Measurements from ENCODE around the gene RGS12.

Gene RGS12

DNA sequence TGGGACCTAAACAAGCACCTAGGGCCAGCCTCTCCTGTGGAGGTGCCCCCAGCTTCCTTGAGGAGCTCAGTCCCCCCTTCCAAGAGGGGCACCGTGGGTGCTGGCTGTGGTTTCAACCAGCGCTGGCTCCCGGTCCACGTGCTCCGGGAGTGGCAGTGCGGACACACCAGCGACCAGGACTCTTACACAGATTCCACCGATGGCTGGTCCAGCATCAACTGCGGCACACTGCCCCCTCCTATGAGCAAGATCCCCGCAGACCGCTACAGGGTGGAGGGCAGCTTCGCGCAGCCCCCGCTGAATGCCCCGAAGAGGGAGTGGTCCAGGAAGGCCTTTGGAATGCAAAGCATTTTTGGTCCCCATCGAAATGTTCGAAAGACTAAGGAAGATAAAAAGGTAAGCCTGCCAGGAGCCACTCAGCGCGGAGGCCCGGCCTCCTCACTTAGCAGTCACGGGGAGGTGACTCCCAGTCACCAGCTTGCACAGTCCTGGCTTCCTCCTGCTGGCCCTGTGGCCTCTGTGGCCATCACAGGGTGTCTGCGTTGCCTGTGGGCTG, 24.9 kb downstream of the RGS12 start:
- intact Hi-C loops (cut with DNase I) = no loop called here
- DNase-seq = peak in 10 of 42 donors; percentile 4 to 24 (median 12)

DNA sequence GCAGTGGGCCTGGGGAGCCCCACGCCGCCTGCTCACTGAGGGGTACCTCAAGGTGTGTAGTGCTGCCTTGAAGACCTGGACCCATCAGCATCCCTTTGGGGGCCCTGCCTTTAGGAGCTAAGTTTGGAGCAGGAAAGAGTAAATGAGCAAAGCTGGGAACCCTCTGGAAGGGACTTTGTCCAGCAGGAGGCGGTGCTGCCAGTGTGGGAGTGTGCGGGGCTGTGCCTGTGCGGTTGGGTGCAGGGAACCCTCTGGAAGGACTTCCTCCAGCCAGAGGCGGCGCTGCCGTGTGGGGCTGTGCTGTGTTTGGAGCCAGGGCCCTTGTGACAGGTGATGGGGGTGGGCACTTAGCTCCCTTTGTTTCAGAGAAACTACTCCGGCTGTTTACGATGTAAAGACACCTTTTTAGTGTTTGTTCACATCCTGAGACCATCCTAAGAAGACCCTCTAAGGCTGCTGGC, 25.8 kb downstream of the RGS12 start:
- DNase-seq = peak in 12 of 42 donors; percentile 5 to 35 (median 15)
- intact Hi-C loops (cut with DNase I) = no loop called here

DNA sequence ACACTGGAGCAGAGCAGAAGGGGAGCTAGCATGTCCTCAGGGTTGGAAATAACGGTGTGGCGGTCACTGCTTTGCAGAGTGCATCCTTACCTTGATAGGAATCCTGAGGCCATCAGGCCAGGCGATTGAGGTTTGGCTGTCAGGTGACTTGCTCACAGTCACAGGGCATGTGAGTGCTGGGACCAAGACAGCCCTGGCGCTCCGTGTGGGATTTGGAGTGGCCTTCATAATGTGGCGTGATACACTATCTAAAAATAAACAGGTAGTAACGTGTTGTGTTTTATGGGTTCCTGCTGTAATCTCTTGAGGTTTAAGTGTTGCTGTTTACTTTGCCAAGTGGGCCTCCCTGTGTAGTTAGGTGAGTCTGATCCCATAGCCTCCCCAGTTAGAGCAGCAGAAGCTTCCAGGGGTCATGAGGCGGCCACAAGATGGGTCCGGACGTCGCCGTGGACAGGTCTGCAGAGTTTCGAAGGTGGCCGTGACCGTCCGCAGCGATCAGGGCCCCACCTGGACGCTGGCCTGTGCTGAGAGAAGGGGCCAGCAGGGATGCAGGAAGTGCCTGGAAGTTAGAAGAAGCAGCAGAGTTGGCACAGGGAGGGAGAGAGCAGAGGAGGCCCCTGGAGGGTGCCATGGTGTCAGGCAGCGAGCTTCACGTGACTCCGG, 27.7 kb downstream of the RGS12 start:
- intact Hi-C loops (cut with DNase I) = no loop called here
- DNase-seq = peak in 12 of 42 donors; percentile 2 to 31 (median 10)

DNA sequence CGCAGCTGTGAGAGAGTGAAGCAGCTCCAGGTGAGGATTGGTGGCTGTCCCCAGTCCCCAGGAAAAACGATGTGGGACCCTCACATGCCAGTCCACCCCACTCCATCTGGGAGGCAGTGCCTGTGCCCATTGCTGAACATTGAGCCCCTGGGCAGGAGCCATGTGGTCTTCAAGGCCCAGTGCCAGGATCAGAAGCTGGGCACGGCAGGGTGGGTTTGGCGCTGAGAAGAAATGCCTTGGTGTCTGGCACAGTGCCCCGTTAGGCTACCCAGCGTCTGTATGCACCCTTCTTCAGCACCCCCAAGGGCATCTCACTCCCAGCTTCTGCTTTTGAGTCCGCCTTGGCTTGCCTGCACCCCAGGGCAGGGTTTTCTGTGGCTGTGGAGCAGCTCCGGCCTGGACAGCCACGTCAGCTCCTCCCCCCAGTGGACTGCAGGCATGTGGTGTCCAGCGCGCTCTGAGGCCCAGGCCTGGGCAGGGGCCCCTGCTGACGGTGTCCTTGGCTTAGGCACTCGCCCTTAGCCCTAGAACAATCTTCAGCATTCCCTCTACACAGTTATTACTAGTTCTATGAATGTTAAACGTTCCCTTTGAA, 28.6 kb downstream of the RGS12 start:
- intact Hi-C loops (cut with DNase I) = no loop called here
- peak in 36 of 42 donors; percentile 9 to 77 (median 52) for DNase-seq

DNA sequence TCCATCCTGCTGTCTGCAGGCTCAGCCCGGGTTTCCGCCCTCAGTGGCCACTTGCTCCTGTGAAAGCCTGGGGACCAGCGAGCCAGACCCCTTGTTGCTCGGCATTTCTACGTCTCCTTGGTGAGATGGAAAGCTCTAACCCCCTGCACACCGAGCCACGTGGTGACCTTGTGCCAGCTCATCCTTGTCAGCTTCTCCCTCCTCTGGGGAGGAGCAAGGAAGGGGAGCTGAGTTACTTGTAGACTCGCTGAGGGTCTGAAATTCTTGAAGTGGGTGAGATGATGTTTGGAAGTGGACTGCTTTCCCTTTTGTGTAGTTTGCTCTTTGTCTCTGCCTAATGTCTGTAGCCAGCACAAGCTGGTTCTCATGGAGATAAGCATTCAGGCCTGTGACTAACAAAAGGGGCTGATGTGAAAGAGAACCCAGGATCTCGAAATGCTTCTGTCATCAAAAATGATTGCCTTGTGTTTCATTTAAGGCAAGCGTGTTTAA, 29.3 kb downstream of the RGS12 start:
- DNase-seq = peak in 23 of 42 donors; percentile 6 to 67 (median 43)
- intact Hi-C loops (cut with DNase I) = no loop called here

DNA sequence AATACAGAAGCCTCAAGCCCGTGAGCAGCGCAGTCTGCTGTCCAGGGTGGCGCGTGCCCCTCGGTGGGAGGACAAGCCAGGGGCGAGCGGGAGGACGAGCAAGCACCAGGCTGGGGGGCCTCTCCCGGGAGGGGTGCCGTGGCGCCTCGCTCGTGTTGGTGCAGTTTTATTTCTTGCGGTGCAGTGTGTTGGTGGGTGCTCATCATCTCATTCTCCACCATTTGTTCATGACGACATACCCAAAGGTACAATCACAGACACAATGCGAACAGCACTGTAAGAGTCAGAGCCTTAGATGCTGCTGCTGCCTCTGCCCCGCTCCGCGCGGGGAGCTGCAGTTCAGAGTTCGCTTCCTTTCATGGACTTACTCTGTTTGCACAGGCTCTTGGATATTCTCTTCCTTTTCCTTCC, 30.3 kb downstream of the RGS12 start:
- peak in 13 of 42 donors; percentile 2 to 36 (median 10) for DNase-seq
- intact Hi-C loops (cut with DNase I) = no loop called here

DNA sequence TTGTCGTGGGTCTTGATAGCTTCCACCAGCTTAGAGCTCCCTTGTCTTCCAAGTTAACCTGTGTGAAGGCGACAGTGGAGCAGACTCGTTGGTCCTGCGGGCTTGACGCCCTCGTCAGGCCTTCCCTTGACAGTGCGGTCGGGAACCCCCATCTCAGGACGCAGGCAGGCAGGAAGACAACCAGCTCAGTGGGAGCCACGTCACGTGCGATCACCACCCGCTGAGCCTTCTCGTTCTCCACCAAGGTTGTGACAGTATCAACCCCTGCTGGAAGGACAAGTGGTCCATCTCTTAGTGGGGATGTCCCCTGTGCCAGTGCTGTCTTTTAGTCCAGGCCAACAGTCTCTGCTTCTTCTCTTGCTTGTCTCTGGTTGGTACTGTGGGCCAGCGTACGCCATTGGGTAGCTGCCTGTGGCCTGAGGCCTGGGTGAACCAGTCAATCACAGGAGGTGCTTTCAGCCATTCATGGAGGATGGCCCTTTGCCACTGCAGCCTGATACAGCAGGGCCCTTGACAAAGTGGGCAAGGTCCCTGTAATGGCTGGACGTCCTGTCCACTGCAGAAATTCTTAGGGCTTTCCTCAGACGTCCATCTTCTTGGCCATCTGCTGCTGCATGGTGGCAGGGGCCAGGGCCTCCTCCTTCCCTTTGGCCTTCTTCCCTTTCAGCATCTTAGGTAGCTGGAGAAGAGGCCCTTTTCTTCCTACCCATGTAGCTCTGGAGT, 31.4 kb downstream of the RGS12 start:
- peak in 12 of 42 donors; percentile 3 to 41 (median 16) for DNase-seq
- intact Hi-C loops (cut with DNase I) = no loop called here

DNA sequence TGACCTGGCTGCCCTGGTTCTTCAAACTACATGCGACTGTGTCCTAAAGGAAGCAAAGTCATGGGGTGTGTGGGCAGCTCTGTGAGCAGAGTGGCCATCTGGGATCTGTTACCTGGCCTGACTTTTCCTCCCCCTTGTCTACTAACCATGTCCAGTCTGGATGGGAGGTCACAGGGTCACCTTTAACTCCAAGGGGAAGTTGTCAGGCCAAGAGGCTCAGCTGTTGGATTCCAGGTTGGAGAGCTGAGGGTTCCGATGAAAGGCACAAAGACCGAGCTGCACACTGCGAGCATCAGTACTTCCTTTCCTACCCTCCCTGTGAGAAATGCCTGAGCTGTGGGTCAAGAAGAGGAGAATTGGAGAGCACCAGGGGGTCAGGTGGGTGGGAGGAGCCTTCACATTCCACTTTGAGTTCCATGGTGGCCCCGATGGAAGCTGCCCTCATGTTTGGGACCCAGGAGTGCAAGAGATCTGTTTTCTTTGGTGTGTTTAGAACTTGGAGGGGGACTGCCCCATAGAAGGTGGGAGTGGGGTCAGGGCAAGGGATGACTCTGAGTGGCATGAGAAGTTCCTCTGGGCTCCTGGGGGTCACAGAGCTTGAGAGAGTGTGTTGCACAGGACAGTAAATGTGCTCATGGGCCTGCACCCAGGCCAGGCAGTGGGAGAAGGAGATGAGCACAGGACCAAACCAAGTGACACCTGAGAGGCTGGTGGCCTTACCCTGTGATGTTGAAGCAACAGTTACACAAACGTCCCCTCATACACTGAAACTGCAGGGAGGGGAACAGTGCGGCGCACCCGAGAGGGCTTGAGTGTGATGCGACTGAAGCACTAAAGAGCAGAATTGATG, 36.2 kb downstream of the RGS12 start:
- DNase-seq = peak in 8 of 42 donors; percentile 3 to 32 (median 7)
- intact Hi-C loops (cut with DNase I) = no loop called here

DNA sequence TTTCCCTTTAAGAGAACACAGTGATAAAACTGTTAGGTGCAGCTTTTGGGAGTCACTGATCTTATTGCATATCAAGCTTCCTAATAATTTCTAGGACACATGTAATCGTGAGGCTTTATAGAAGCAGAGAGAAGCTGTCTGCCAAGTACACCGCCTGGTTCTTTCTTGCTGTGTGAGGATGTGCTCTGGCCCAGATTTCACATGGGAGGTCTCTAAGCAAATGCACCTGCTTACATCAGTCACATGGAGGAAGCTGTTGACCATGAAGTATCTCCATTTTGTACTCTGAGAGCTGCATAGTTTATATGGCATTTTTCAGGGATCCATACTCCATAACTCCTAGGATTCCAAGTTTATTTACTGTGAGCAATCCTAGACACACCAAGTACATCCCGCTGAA, 37.1 kb downstream of the RGS12 start:
- DNase-seq = peak in 3 of 42 donors; percentile 10 to 29 (median 28)
- intact Hi-C loops (cut with DNase I) = no loop called here

DNA sequence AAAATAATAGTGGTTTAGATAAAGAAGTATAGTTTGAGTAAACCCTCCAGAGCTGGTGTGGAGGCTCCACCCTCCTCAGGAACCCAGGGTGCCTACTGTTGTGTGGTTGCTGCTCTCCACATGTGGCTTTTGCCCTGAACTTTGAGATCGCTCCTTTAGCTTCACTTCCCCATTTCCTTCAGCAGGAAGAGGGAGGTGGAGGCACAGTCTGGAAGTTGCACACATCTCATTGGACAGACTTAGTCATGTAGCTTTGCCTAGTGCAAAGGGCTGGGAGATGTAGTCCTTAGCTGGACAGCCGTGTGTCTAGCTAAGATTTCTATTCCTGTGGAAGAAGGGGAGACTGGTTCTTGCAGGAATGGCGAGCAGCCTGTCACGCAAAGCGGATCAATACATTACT, 37.9 kb downstream of the RGS12 start:
- peak in 7 of 42 donors; percentile 0 to 41 (median 9) for DNase-seq
- intact Hi-C loops (cut with DNase I) = no loop called here

DNA sequence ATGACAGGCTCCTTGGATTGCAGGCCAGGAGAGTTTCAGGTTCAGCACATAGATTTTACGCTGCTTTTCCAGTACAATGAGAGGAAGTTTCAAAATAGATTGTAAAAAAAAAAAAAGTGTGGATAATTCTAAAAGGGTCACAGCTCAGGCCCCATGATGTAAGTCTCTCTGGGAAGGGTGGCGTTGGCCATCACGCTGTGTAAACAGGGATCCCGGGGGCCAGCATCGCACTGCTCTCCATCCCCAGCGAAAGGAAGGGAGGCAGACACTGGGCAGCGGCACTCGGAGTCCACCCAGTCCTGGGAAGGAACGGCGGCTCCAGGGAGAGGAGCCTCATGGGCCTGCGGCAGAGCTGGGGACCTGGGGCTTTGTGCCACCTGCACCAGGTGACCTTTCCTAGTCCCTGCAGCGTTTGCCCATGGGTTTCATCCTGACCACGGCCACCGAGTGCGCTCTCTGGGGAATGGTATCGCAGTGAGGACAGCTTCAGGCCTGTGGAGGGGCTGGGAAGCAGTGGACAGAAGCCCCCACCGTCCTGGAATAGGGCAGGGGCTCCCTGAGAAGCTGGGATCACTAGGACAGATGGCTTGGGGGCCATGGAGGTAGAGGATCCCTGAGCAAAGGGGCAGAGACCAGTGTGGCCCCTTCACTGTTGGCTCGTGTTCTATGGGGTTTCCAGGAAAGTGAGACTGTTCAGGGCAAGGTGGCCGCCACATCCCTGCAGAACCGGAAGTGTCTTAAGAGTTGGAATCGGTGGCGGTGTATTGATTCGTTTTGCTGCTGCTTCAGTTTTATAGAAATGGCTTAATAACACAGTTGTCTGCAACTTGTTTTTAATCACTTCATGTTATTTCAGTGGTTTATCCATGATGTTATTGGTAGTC, 38.9 kb downstream of the RGS12 start:
- peak in 6 of 42 donors; percentile 3 to 40 (median 22) for DNase-seq

DNA sequence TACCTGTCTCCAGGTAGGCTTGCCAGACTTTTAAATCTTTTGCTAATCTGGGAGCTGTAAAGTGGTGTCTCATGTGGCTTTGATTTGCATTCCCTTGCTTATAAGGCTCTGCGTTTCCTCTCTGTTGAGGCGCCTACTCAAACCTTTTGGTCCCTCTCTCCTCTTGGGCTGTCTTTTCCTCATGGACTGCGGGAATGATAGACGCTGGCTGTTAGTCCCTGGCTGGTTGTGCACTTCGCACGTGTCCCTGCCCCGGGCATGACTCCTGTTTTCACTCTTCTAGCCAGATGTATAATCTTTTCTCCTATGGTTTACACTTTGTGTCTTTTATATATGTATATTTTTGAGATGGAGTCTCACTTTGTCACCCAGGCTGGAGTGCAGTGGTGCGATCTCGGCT, 39.7 kb downstream of the RGS12 start:
- intact Hi-C loops (cut with DNase I) = no loop called here
- DNase-seq = peak in 3 of 42 donors; percentile 1 to 29 (median 13)

More for the DNA sequence above, 38.9 kb downstream of the RGS12 start:
- intact Hi-C loops (cut with DNase I) = no loop called here

DNA sequence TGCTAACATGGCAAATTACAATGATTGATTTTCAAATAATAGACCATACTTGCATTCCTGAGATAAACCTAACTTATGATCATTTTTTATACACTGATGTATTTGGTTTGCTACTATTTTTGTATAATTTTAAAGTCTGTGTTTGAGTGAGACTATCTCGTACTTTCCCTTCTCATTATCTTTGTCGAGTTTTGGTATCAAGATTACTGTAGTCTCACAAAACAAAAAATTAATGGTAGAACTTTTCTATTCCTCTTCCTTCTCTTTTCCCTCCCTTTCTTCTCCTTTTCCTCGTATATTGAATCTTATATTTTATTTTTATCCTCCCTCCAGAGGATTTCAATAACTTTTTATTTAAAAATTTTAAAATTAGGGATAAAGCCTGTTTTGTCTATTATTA, 41.5 kb downstream of the RGS12 start:
- intact Hi-C loops (cut with DNase I) = no loop called here
- no peak for DNase-seq

DNA sequence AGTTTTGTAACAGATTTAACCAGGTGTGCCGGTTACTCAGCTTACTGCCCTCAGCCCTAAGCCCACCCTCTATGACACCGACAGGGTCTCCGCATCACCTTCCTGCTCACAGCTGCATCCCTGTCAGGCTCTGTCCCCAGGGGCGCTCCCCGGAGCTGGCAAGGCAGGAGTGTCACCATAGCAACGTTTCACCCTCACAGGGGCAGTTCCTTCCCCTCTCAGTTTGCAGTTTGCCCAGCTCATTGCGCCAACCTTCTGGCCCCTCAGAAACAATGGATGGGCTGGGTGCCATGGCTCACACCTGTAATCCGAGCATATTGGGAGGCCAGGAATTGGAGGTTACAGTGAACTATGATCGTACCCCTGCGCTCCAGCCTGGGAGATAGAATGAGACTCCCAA, 42.6 kb downstream of the RGS12 start:
- intact Hi-C loops (cut with DNase I) = no loop called here
- DNase-seq = peak in 2 of 42 donors; percentile 34 to 39

DNA sequence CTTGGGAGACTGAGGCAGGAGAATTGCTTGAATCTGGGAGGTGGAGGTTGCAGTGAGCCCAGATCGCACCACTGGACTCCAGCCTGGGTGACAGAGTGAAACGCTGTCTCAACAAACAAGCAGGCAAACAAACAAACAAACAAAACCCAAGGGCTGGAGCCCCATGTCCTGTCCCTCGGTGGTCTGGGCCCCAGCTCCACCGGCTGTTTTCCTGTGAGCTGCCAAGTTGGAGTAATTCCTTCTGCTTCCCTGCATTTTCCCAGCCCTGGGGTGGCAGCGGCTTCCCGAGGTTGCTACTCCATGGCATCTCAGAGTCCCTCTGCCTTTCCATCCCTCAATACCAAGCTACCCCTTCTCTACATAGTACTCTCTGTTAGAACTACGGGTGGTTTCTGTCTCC, 43.2 kb downstream of the RGS12 start:
- DNase-seq = peak in 3 of 42 donors; percentile 7 to 36 (median 35)
- intact Hi-C loops (cut with DNase I) = no loop called here

DNA sequence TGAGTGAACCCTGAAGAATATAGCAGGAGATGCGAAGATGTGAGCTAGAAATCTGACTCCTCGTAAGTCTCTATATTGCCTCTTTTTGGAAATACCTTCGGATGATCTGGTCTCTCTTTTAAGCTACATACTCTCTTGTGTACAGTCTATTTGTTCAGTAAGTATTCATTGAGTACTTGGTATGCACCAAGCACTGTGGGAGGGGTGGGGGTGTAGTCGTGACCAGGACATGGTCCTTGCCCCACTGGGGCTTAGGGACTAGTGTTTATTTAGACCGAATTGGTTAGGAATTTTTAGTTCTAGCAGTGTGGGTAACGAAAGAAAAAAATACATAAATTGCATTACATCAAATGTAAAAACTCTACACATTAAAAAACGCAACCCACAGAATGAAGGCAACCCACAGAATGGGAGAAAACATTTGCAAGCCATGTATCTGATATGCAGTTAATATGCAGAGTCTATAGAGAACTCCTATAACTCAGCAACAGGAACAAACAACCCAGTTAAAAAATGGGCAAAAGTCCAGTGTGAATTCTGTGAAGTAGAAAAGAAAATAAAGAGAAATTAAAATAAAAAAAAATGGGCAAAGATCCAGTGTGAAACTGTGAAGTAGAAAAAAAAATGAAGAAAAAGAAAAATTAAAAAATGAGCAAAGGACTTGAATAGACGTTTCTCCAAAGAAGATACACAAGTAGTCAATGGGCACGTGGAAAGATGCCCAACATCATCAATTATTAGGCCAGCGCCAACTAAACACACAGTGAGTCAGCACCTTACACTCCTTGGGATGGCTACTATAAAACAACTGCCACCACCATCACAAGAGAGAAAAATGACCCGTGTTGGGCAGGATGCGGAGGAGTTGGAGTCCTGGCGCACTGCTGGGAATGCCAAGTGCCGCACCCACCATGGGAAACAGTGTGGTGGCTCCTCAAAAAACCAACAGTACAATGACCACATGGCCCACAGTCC, 43.8 kb downstream of the RGS12 start:
- DNase-seq = peak in 1 of 42 donors; percentile 33
- intact Hi-C loops (cut with DNase I) = no loop called here
